GM19240 (cell line): Measurements from ENCODE around the gene IGF2BP1.

Experiments used
- DNase-seq: peaks from one replicate; pipeline ENCODE4 v3.0.0; 2011; ENCODE audit warnings: low spot score; ENCODE audit not compliant: insufficient read length

IGF2BP1 gene

GRCh38 chr17:48997103-48997826 lies at the start of gene IGF2BP1:
Gene IGF2BP1, plus strand, starts transcription at chr17:48997385. Its CDS starts 361 bp downstream, at chr17:48997746.
- no peak for DNase-seq

DNA sequence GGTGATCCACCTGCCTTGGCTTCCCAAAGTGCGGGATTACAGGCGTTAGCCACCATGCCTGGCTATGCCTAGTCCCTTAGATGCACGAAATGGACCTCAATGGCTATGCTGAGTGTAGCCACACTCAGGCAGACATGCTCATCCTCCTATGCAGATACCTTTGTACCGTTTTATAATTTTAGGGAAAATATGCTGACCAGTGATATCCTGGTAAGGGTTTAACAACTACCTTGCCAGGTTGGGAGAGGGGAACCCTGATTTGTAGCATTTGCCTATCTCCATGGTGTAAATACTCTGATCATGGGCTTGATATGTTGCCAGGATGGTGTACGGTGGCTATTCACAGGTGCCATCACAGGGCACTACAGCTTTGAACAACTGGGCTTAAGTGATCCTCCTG lies 45.6 kb upstream of the IGF2BP1 start:
- DNase-seq: no peak

DNA sequence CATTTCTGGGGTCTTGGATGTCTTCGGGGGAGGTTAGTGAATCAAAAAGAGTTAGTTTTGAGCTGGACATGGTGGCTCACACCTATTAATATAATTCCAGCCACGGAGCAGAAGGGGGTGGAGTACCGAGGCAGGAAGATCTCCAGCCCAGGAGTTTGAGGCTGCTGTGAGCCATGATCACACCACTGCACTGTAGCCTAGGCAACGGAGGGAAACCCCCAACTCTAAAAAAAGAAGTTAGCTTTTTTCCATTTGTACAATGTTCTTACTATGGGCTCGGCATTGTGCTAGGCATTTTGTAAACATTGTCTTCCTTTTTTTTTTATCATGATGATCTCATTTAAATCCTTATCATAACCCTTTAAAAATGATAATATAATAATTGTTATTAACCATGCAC lies 44.3 kb upstream of the IGF2BP1 start:
- DNase-seq: no peak

- DNase-seq: no peak
These were observed 42.9 kb upstream of the IGF2BP1 start for GRCh38 chr17:48954300-48954755.

GRCh38 chr17:48960834-48961515 lies 36.2 kb upstream of the IGF2BP1 start:
- DNase-seq: no peak

- DNase-seq: no peak
These were observed 35.5 kb upstream of the IGF2BP1 start for GRCh38 chr17:48961516-48962233.

DNA sequence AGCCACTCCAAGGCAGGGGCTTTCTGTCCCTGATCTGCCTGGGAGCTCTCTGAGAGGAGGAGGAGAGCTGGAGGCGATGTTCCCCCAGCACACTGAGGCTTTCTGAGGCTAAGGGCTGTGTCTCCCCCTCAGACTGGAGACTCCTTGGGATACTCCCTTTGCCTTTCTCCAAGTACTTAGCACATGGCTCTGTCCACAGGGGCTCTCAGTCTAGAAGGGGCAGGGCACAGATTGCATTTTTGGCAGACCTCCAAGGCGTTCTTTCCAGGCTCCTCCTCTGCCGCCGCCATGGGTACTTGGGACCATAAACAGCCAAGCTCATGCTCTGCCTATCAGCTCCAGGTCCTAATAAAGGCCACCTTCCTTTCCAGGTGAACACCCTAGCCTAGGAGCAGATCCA lies 27.0 kb upstream of the IGF2BP1 start:
- DNase-seq: no peak

DNA sequence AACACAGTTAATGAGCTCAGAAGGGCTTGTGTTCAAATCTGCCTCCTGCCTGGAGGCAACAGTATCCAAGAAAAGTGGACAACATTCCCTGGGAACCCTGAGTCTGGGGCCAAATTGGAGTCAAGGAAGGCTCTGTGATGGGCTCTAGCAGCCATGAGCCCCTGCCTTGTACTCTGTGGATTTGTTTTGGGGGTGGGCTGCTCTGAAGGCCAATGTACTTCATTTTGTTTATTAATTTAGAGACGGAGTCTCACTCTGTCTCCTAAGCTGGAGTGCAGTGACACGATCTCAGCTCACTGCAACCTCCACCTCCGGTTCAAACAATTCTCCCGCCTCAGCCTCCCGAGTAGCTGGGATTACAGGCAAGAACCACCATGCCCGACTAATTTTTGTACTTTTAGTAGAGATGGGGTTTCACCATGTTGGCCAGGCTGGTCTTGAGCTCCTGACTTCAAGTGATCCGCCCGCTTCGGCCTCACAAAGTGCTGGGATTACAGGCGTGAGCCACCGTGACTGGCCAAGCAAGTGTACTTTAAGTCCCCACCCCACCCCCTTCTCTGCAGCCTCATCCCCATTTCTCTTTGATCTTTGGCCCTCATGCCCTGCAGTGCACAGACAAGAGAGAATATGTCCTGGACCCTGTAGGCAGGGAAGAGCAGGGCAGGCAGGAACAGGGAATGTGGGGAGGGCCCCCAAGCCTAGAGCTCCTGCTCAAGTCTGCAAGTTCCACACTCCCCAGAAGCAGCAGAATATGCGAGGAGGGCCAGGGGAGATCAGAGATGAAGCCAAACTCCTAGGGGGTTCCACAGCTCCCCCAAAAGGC lies 26.1 kb upstream of the IGF2BP1 start:
- DNase-seq: no peak

DNA sequence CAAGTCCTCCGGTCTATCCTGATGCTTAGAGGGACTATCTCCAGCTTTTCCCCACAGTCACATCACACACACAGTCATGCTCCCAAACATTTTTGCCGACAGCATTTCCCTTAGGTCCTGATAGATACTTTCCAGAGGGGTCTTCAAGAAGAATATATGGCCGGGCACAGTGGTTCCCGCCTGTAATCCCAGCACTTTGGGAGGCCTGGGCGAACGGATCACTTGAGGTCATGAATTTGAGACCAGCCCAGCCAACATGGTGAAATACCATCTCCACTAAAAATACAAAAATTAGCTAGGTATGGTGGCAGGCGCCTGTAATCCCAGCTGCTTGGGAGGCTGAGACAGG lies 24.5 kb upstream of the IGF2BP1 start:
- DNase-seq: no peak

GRCh38 chr17:48973806-48974205 lies 23.4 kb upstream of the IGF2BP1 start:
- DNase-seq: no peak

- no peak for DNase-seq
These were observed 15.2 kb upstream of the IGF2BP1 start for GRCh38 chr17:48981927-48982539.

- no peak for DNase-seq
These were observed 11.5 kb upstream of the IGF2BP1 start for GRCh38 chr17:48985436-48986245.

DNA sequence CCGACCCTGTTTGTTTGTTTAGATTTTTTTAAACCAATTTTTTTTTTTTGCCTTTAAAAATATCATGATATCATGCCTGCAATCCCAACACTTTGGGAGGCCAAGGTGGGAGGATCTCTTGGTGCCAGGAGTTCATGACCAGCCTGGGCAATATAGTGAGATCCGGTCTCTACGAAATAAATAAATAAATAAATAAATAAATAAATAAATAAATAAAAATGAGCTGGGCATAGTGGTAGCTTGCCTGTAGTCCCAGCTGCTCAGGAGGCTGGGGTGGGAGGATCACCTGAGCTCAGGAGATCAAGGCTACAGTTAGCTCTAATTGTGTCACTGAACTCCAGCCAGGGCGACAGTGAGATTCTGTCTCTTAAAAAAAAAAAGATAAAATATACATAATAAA lies 8.1 kb upstream of the IGF2BP1 start:
- DNase-seq: no peak

GRCh38 chr17:48990882-48991357 lies 6.3 kb upstream of the IGF2BP1 start:
- no peak for DNase-seq

DNA sequence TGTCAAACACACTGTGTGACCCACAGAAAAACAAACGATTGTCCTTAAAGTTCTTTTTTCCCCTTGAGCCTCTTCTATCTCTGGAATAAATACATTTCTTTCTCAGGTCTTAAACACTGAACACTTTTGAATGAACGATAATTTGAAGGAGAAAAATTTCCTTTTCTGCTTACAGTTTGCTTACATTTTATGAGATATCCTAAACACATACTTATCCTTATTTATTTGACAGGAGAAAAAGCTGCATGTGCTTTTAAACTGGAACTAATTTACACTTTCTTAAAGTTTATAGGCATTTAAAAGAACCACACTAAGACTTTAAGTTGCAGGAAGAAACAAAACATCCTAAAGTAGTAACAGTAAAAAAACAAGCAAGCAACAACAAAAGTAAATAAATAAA lies 4.7 kb upstream of the IGF2BP1 start:
- DNase-seq: no peak

GRCh38 chr17:48993305-48993704 lies 3.9 kb upstream of the IGF2BP1 start:
- no peak for DNase-seq

GRCh38 chr17:48993951-48994350 lies 3.2 kb upstream of the IGF2BP1 start:
- no peak for DNase-seq

- DNase-seq: no peak
These were observed 2.5 kb upstream of the IGF2BP1 start for GRCh38 chr17:48994549-48995303.

DNA sequence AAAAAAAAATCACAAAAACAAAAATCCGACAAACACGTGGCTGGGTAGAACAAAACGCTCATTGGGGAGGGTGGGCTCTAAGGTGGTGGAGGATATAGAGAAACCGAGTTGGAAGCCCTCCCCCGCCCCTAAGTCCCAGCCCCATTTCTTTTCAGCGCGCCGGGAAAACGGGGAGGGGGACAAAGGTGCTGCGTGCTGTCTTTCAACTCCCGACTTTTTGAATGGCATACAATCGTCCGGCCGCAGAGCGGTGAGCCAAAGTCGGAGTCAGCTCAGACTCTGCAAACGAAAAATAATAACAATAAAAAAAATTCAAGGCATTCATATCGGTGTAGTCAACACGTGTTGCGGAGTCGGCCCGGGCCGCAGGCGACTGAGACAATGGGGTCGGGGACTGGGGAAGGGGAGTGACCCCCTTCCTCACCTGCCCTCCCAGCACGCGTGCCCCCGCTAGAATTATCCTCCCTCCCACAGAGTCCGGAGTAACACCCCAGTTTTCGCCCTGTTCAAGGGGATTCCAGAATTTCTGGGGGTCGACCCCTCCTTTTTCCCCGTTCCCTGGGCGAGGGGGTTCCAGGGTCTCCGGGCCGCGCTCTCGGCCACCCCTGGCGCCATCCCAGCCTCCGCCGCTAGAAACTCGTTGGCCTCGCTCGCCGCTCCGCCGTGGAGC lies 1.7 kb upstream of the IGF2BP1 start:
- no peak for DNase-seq
